ENCODE data around the gene TRPM8. TPM values are rescaled to one million over a fixed set of nuclear protein-coding genes. Genes with fewer than 3 reads are reported as not detected.

TRPM8 gene
- total RNA-seq, 1 donor = not detected

- Histone ChIP-seq H2AFZ (ENCODE audit: low read length) (no peak overlapping the region), H3K4me2 (ENCODE audit: insufficient read depth, low read length) (no peak overlapping the region), H3K27ac (ENCODE audit: low read depth, low read length) (no peak overlapping the region), H3K36me3 (ENCODE audit: insufficient read depth, low read length) (no peaks in the 10 kb centered on the region), H4K20me1 (ENCODE audit: insufficient read depth, low read length) (no peaks in the 10 kb centered on the region), H3K9me3 (ENCODE audit: low read depth, low read length) (no peaks in the 10 kb centered on the region), H3K4me3 (ENCODE audit: insufficient read depth, low read length) (no peak overlapping the region), H3K79me2 (ENCODE audit: insufficient read depth, low read length) (no peaks in the 10 kb centered on the region), H3K27me3 (ENCODE audit: insufficient read depth, low read length) (peaks cover 19% of the 10 kb centered on the region), H3K4me1 (ENCODE audit: insufficient read depth, low read length) (no peaks in the 10 kb centered on the region)
- DNase-seq (ENCODE audit: insufficient read length, low spot score, missing footprints) = no peak
- TF ChIP-seq CTCF (IDR thresholded peaks at IDR 0.05; ENCODE audit: extremely low read depth, low read depth, low read length) = no peak
Measured at GRCh38 chr2:233945146-233945545, 28.0 kb downstream of the TRPM8 start.

- no peak for DNase-seq (ENCODE audit: insufficient read length, low spot score, missing footprints)
- no peaks in the 10 kb centered on the region for H4K20me1 ChIP-seq (ENCODE audit: insufficient read depth, low read length)
- no peak overlapping the region for H2AFZ ChIP-seq (ENCODE audit: low read length)
- H3K9me3 ChIP-seq (ENCODE audit: low read depth, low read length) = no peaks in the 10 kb centered on the region
- H3K4me3 ChIP-seq (ENCODE audit: insufficient read depth, low read length) = no peak overlapping the region
- peaks cover 39% of the 10 kb centered on the region for H3K27me3 ChIP-seq (ENCODE audit: insufficient read depth, low read length)
- H3K79me2 ChIP-seq (ENCODE audit: insufficient read depth, low read length) = no peaks in the 10 kb centered on the region
- no peak overlapping the region for H3K27ac ChIP-seq (ENCODE audit: low read depth, low read length)
- H3K36me3 ChIP-seq (ENCODE audit: insufficient read depth, low read length) = no peaks in the 10 kb centered on the region
- no peak for TF ChIP-seq CTCF (IDR thresholded peaks at IDR 0.05; ENCODE audit: extremely low read depth, low read depth, low read length)
- no peak overlapping the region for H3K4me2 ChIP-seq (ENCODE audit: insufficient read depth, low read length)
- H3K4me1 ChIP-seq (ENCODE audit: insufficient read depth, low read length) = no peaks in the 10 kb centered on the region
Measured at GRCh38 chr2:233950078-233950825, 33.1 kb downstream of the TRPM8 start.

- Histone ChIP-seq H3K27ac (ENCODE audit: low read depth, low read length) (no peak overlapping the region), H3K4me2 (ENCODE audit: insufficient read depth, low read length) (no peak overlapping the region), H2AFZ (ENCODE audit: low read length) (no peak overlapping the region), H3K4me3 (ENCODE audit: insufficient read depth, low read length) (no peak overlapping the region), H3K79me2 (ENCODE audit: insufficient read depth, low read length) (no peaks in the 10 kb centered on the region), H3K4me1 (ENCODE audit: insufficient read depth, low read length) (no peaks in the 10 kb centered on the region), H3K9me3 (ENCODE audit: low read depth, low read length) (no peaks in the 10 kb centered on the region), H3K36me3 (ENCODE audit: insufficient read depth, low read length) (no peaks in the 10 kb centered on the region), H3K27me3 (ENCODE audit: insufficient read depth, low read length) (peaks cover 34% of the 10 kb centered on the region), H4K20me1 (ENCODE audit: insufficient read depth, low read length) (no peaks in the 10 kb centered on the region)
- DNase-seq (ENCODE audit: insufficient read length, low spot score, missing footprints) = no peak
- no peak for TF ChIP-seq CTCF (IDR thresholded peaks at IDR 0.05; ENCODE audit: extremely low read depth, low read depth, low read length)
Measured at GRCh38 chr2:233952335-233952734, 35.2 kb downstream of the TRPM8 start.

- Histone ChIP-seq H3K27me3 (ENCODE audit: insufficient read depth, low read length) (peaks cover 34% of the 10 kb centered on the region), H3K4me1 (ENCODE audit: insufficient read depth, low read length) (no peaks in the 10 kb centered on the region), H3K4me2 (ENCODE audit: insufficient read depth, low read length) (no peak overlapping the region), H3K4me3 (ENCODE audit: insufficient read depth, low read length) (no peak overlapping the region), H3K79me2 (ENCODE audit: insufficient read depth, low read length) (no peaks in the 10 kb centered on the region), H2AFZ (ENCODE audit: low read length) (no peak overlapping the region), H3K9me3 (ENCODE audit: low read depth, low read length) (no peaks in the 10 kb centered on the region), H4K20me1 (ENCODE audit: insufficient read depth, low read length) (no peaks in the 10 kb centered on the region), H3K36me3 (ENCODE audit: insufficient read depth, low read length) (no peaks in the 10 kb centered on the region), H3K27ac (ENCODE audit: low read depth, low read length) (no peak overlapping the region)
- TF ChIP-seq CTCF (IDR thresholded peaks at IDR 0.05; ENCODE audit: extremely low read depth, low read depth, low read length) = no peak
- no peak for DNase-seq (ENCODE audit: insufficient read length, low spot score, missing footprints)
Measured at GRCh38 chr2:233953087-233953801, 36.1 kb downstream of the TRPM8 start.
